Measurements from ENCODE around the gene TACC2.
A peak's percentile ranks its signal among the peaks of the same experiment; 100 is the strongest.
"Not testable (repeated sequence)": the region's sequence is repeated elsewhere in the genome, so short reads cannot be mapped to it uniquely, and the experiment has no call there.

TACC2 gene

DNA sequence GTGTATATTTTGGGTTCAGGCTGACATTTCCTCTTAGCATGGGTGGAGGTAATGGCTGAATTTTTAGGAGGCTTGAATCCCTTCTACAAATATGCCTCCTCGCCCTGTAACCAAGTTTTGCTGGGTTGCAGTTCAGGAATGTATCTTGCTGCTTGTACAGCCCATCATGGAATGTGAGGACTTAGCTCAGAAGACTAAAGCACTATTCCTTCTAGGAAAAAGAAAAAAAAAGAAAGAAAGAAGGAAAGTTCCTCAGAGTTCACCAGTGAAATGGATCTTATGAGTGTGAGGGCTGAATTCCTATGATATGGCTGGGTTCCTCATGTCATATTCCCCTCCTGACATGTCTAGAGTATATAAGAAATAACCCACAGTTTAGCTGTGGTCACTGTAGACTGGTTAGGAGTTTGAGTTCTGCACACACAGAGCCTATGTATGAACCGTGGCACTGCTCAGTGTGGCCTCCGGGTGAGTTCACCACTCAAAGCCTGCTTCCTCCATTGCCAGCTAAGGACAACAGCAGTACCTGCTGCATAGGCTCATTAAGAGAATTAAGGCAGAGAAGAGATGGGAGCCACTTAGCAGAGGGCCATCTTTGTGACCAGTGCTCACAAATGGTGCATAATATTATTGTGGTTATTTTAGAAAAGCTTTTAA lies 114.0 kb downstream of the TACC2 start:
- no peak overlapping the region for H3K4me3 ChIP-seq (ENCODE audit: low read depth, low read length)
- TF ChIP-seq, protein P1, sequence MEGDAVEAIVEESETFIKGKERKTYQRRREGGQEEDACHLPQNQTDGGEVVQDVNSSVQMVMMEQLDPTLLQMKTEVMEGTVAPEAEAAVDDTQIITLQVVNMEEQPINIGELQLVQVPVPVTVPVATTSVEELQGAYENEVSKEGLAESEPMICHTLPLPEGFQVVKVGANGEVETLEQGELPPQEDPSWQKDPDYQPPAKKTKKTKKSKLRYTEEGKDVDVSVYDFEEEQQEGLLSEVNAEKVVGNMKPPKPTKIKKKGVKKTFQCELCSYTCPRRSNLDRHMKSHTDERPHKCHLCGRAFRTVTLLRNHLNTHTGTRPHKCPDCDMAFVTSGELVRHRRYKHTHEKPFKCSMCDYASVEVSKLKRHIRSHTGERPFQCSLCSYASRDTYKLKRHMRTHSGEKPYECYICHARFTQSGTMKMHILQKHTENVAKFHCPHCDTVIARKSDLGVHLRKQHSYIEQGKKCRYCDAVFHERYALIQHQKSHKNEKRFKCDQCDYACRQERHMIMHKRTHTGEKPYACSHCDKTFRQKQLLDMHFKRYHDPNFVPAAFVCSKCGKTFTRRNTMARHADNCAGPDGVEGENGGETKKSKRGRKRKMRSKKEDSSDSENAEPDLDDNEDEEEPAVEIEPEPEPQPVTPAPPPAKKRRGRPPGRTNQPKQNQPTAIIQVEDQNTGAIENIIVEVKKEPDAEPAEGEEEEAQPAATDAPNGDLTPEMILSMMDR (IDR thresholded peaks at IDR 0.05; ENCODE audit: borderline replicate concordance, insufficient read depth, low read depth, low read length): no peak

DNA sequence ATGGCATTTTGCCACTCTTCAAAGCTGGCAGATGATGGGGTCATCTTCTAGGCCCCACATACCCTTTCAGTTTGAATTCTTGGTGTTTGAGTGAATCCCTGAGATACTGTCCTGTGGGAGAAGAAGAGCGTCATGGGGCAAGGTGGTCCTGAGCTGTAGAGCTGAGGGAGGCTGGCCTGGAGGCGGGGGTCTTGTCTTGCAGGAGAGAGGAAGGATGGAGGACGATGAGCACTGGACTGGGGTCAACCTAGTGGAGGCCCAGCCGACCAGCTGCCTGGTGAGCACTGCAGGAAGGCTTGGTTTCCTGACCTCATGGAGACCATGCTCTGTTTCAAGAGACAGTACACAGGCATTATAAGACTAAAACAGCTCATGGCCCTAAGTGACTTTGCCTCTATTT lies 114.6 kb downstream of the TACC2 start:
- H3K4me3 ChIP-seq (ENCODE audit: low read depth, low read length): no peak overlapping the region
- TF ChIP-seq, protein P1 (IDR thresholded peaks at IDR 0.05; ENCODE audit: borderline replicate concordance, insufficient read depth, low read depth, low read length): no peak

GRCh38 chr10:122108786-122109185 lies 119.8 kb downstream of the TACC2 start:
- not testable (repeated sequence) for H3K4me3 ChIP-seq (ENCODE audit: low read depth, low read length)

- TF ChIP-seq, protein P1 (IDR thresholded peaks at IDR 0.05; ENCODE audit: borderline replicate concordance, insufficient read depth, low read depth, low read length): no peak
- no peak overlapping the region for H3K4me3 ChIP-seq (ENCODE audit: low read depth, low read length)
Measured at GRCh38 chr10:122112021-122112616, 123.2 kb downstream of the TACC2 start.

DNA sequence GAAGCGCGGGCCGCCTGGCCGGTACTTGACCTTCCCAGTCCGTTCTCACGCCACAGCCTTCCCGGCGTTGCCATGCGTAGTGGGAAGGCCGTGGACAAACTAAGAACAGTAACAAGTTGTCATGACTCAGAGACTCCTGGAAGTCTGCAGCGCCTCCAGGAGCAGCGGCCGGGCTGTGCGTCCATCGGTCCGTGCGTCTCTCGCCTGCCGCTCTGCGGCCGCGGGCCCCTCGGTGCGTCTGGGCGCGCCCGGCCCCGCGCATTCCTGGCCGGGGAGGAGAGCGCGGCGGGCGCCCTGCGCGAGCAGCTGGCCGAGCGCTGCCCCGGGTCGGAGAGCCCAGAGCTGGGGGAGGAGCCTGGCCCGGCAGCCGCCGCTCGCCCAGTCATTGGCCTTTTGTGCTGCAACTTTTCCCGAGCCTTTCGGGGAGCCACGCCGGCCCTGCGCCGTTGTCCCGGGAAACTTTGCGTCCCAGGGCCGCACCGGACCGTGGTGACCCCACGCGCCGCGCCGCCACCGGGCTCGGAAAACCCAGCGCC lies 123.7 kb downstream of the TACC2 start:
- no peak overlapping the region for H3K4me3 ChIP-seq (ENCODE audit: low read depth, low read length)
- TF ChIP-seq, protein P1 (IDR thresholded peaks at IDR 0.05; ENCODE audit: borderline replicate concordance, insufficient read depth, low read depth, low read length): no peak

DNA sequence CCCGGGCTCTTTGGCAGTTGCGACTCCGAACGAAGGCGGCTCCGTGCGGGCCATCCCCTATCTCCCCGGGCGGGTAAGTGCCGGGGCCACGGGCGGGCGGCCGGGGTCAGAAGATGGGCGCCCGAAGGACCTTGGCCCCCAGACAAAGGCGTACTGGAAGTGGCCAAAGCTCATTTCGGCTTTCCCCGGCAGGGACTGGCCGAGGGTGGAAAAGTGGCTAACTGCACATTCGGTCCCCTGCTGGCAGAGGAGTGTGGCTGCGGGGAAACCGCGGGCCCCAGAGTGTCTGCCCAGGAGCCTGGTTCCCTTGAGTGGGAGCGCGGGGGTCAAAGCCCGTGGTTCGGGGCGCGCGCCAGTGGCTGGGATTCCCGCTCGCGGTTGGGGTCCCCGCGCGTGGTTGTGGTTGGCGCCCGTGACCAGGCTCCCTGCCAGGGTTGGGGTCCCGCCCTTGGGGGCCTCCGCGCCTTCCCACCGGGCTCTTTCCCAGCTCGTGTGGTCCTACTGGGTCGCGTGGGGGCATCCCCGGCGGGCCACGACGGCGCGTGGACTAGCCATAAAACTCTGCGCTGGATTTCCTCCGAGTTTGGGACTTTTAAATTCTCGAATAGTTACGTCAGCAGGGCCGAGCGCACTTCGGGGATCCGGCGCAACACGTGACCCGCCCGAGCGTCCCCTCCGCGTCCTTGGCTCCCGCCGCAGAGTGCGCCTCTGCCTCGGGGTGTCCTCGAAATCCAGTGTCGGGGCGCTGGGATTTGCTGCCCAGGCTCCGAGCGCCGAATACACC lies 124.4 kb downstream of the TACC2 start:
- no peak overlapping the region for H3K4me3 ChIP-seq (ENCODE audit: low read depth, low read length)

More for the DNA sequence above, 124.4 kb downstream of the TACC2 start:
- TF ChIP-seq, protein P1 (IDR thresholded peaks at IDR 0.05; ENCODE audit: borderline replicate concordance, insufficient read depth, low read depth, low read length): 0 out of 2 replicates have a peak, but pooled peaks have one; percentile 14

All from GM12875 (cell line).